ENCODE measurements around the gene NEK10.
"Not testable (repeated sequence)": the region's sequence is repeated elsewhere in the genome, so short reads cannot be mapped to it uniquely, and the experiment has no call there.

The NEK10 gene, protein sequence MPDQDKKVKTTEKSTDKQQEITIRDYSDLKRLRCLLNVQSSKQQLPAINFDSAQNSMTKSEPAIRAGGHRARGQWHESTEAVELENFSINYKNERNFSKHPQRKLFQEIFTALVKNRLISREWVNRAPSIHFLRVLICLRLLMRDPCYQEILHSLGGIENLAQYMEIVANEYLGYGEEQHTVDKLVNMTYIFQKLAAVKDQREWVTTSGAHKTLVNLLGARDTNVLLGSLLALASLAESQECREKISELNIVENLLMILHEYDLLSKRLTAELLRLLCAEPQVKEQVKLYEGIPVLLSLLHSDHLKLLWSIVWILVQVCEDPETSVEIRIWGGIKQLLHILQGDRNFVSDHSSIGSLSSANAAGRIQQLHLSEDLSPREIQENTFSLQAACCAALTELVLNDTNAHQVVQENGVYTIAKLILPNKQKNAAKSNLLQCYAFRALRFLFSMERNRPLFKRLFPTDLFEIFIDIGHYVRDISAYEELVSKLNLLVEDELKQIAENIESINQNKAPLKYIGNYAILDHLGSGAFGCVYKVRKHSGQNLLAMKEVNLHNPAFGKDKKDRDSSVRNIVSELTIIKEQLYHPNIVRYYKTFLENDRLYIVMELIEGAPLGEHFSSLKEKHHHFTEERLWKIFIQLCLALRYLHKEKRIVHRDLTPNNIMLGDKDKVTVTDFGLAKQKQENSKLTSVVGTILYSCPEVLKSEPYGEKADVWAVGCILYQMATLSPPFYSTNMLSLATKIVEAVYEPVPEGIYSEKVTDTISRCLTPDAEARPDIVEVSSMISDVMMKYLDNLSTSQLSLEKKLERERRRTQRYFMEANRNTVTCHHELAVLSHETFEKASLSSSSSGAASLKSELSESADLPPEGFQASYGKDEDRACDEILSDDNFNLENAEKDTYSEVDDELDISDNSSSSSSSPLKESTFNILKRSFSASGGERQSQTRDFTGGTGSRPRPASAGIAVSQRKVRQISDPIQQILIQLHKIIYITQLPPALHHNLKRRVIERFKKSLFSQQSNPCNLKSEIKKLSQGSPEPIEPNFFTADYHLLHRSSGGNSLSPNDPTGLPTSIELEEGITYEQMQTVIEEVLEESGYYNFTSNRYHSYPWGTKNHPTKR

GRCh38 chr3:27368831-27369607 is at the start of gene NEK10:
NEK10 (minus strand) TSS chr3:27369383; CDS start chr3:27352882, 16,501 bp downstream.
- TF ChIP-seq ZFX (IDR thresholded peaks at IDR 0.05) (no peak), CTCF (conservative IDR thresholded peaks at IDR 0.05) (no peak)
- peak within 1 kb of the TSS; percentile 29; the same call in 1 of the 2 replicates for H3K27ac ChIP-seq

DNA sequence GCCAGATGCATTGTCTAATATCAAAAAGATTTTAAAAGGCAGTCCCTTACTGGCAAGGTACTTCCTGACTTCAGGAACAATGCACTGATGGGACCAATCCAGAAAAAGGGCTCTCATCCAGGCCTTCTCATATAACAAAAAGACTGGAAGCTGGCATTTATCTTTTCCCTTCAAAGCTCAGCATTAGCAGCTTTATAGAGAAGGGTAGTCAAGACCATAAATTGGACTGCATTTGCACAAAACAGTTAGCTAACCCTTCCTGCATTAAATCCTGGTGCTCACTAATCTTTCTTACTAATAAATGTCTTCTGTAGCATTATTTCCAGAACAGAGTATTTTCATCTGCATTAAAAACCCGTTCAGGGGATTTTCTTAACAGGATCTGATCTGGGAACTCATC is 46.0 kb upstream of the NEK10 start:
- H3K27ac ChIP-seq: no peak overlapping the region
- TF ChIP-seq ZFX (IDR thresholded peaks at IDR 0.05) (no peak), CTCF (conservative IDR thresholded peaks at IDR 0.05) (no peak)

GRCh38 chr3:27392950-27393679 is 23.9 kb upstream of the NEK10 start:
- TF ChIP-seq ZFX (IDR thresholded peaks at IDR 0.05): no peak
- no peak for TF ChIP-seq CTCF (conservative IDR thresholded peaks at IDR 0.05)
- no peak overlapping the region for H3K27ac ChIP-seq

DNA sequence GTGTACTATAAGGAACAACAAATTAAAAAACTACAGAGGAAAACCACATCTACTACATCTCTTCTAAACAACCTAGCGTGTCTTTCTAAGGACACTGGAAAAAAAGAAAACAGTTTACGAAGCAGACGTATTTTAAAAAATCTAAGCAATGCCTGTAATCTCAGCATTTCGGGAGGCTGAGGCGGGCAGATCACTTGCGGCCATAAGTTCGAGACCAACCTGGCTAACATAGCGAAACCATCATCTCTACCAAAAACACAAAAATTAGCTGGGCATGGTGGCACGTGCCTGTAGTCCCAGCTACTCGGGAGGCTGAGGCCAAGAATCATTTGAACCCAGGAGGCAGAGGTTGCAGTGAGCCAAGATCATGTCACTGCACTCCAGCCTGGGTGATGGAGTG is 23.2 kb upstream of the NEK10 start:
- H3K27ac ChIP-seq: not testable (repeated sequence)

GRCh38 chr3:27391796-27392195 is 22.6 kb upstream of the NEK10 start:
- H3K27ac ChIP-seq: no peak overlapping the region
- no peak for TF ChIP-seq ZFX (IDR thresholded peaks at IDR 0.05)
- no peak for TF ChIP-seq CTCF (conservative IDR thresholded peaks at IDR 0.05)

DNA sequence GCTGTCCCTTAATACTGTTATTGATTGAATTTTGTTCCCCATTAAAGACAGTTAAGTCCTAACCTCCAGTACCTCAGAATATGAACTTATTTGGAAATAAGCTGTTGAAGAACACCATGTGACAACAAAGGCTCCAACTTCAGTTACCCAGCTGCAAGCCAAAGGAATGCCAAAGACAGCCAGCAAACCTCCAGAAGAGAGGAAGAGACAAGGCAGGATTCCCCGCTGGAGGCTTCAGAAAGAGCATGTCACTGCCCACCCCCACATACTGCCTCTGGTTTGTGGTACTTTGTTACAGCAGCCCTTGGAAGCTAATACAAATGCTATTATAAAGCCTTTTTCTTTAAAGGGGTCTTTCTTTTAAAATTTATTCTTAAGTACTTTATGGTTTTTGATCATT is 18.4 kb upstream of the NEK10 start:
- no peak overlapping the region for H3K27ac ChIP-seq
- TF ChIP-seq ZFX (IDR thresholded peaks at IDR 0.05) (no peak), CTCF (conservative IDR thresholded peaks at IDR 0.05) (no peak)

DNA sequence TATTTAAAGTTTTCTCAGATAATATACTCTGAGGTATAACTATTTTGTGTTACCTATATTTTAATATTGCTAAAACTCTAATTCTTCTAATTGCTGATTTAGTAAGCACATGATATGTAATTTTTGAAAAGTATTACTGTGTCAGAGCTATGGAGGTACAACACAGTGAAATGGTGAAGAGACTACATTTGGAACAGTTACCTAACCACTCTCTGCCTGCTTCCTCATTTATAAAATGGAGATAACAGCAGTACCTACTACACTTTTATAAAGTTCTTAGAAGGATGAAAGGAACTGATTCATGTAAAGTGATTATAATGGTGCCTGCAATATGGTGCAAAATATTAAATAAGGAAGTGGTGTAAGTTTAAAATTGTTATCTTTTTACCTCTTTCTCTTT is 16.3 kb upstream of the NEK10 start:
- TF ChIP-seq CTCF (conservative IDR thresholded peaks at IDR 0.05): no peak
- TF ChIP-seq ZFX (IDR thresholded peaks at IDR 0.05): no peak
- no peak overlapping the region for H3K27ac ChIP-seq

Data from C4-2B (cell line).